Kidney (tissue), 14 donors: ENCODE results near the gene FAM107B. TPM values are rescaled to one million over a fixed set of nuclear protein-coding genes. Genes with fewer than 3 reads are reported as not detected.

ENCODE experiments used
- DNase-seq, 5 donors: peaks; one replicate each; pipeline ENCODE4 v3.0.0-alpha.2; 2013 to 2020
- FAIRE-seq: peaks from 2 replicates; lab custom pipeline; 2012; peaks lifted over from hg19 to GRCh38; lab: Jason Lieb, UNC
- H3K27ac ChIP-seq, 2 donors: one replicate each; pipeline ENCODE4 v1.7.0; 2013; ENCODE audit warnings: low read depth in 2 of 2, low read length in 2 of 2, inconsistent platforms in 1 of 2
- H3K27me3 ChIP-seq: one replicate; pipeline ENCODE4 v1.7.1; 2013; ENCODE audit warnings: low read length, inconsistent platforms; ENCODE audit not compliant: control insufficient read depth, insufficient read depth
- H3K36me3 ChIP-seq, 3 donors: one replicate each; pipeline versions ENCODE4 v1.7.0 to v1.7.1; 2013; ENCODE audit warnings: low read length in 3 of 3, control low read depth in 1 of 3, inconsistent platforms in 1 of 3; ENCODE audit not compliant: insufficient read depth in 3 of 3, control insufficient read depth in 2 of 3
- H3K4me1 ChIP-seq, 3 donors: one replicate each; pipeline versions ENCODE4 v1.7.0 to v1.7.1; 2013; ENCODE audit warnings: low read length in 3 of 3, inconsistent platforms in 1 of 3, low read depth in 1 of 3; ENCODE audit not compliant: control insufficient read depth in 2 of 3, insufficient read depth in 2 of 3
- H3K4me3 ChIP-seq, 3 donors: one replicate each; pipeline versions ENCODE4 v1.7.0 to v1.8.1; 2013; ENCODE audit warnings: low read length in 3 of 3, control low read depth in 1 of 3, inconsistent platforms in 1 of 3
- H3K9ac ChIP-seq, 3 donors: one replicate each; pipeline versions ENCODE4 v1.7.0 to v1.7.1; 2013; ENCODE audit warnings: low read length in 3 of 3, control low read depth in 1 of 3, inconsistent platforms in 1 of 3
- H3K9me3 ChIP-seq, 3 donors: one replicate each; pipeline versions ENCODE4 v1.7.0 to v1.7.1; 2013; ENCODE audit warnings: low read length in 3 of 3, control low read depth in 1 of 3, inconsistent platforms in 1 of 3; ENCODE audit not compliant: control insufficient read depth in 2 of 3, insufficient read depth in 1 of 3
- intact Hi-C: fragments of 100-400 bp; cut with DNase I; formaldehyde crosslinking; loops from one replicate; pipeline ENCODE4 v1.11.1; 2022
- polyA plus RNA-seq: library from polyadenylated mRNA; stranded (reverse); fragments of 350-450 nt; fragmentation: Illumina TruSeq; extraction: RNeasy Lipid Tissue Mini Kit (QIAGEN cat#74804); gene quantifications from one replicate; pipeline ENCODE4 v1.2.3, GENCODE V29; 2014; ENCODE audit warnings: low read depth, low replicate concordance; ENCODE audit not compliant: insufficient read depth
- total RNA-seq: library from RNA; stranded (reverse); fragmentation: NEBNext Ultra II Directional; extraction: Animal tissue kit (Norgen Biotek cat#: 25700); gene quantifications from one replicate; pipeline ENCODE4 v1.2.1, GENCODE V29; 2021
- TF ChIP-seq, protein P1 (sequence below): IDR thresholded peaks from 3 replicates; pipeline ENCODE4 v1.5.1; 2012; ENCODE audit warnings: mild to moderate bottlenecking, moderate library complexity, borderline replicate concordance; ENCODE audit not compliant: insufficient read depth; ENCODE audit errors: extremely low read depth
- donor health status: control.
- donor health status: control.
- donor health status: control.
- donor health status: control.
- donor health status: control.
- donor health status: DM: yes; HTN: yes; CAD: no.
- donor health status: Normal renal cell carcinoma (clear cell type).

Gene FAM107B
- total and polyA plus RNA-seq, 2 donors from 2014 or later = 105 to 122 TPM

DNA sequence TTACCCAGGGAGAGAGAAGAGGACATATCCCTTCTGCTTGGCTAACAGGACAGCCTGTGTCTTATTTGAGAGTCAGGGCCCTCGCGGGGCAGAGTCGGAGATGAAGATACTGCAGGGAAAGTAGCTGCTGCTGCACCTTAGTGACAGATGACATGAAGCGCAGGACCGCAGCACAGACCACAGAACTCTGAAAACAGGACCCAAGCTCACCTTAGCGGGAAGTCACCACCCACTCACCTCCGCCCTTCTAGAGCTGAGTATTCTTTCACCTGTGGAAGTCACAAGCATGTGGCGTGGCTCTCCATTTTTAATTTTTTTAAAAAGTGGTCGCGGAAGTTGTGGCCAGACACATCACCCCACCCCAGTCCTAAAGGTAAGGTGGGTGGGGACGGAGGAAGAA lies 191.4 kb downstream of the FAM107B start:
- Histone ChIP-seq H3K4me1 (peaks cover 1 to 20% (median 6%) of the 10 kb centered on the region in 3 donors), H3K4me3 (no peak overlapping the region), H3K9ac (no peak overlapping the region), H3K9me3 (no peaks in the 10 kb centered on the region), H3K27ac (no peak overlapping the region), H3K27me3 (no peaks in the 10 kb centered on the region), H3K36me3 (peaks cover 0 to 3% (median 0%) of the 10 kb centered on the region in 3 donors)
- no peak for FAIRE-seq
- no peak for DNase-seq
- intact Hi-C loops = no loop called here
- TF ChIP-seq, protein P1, sequence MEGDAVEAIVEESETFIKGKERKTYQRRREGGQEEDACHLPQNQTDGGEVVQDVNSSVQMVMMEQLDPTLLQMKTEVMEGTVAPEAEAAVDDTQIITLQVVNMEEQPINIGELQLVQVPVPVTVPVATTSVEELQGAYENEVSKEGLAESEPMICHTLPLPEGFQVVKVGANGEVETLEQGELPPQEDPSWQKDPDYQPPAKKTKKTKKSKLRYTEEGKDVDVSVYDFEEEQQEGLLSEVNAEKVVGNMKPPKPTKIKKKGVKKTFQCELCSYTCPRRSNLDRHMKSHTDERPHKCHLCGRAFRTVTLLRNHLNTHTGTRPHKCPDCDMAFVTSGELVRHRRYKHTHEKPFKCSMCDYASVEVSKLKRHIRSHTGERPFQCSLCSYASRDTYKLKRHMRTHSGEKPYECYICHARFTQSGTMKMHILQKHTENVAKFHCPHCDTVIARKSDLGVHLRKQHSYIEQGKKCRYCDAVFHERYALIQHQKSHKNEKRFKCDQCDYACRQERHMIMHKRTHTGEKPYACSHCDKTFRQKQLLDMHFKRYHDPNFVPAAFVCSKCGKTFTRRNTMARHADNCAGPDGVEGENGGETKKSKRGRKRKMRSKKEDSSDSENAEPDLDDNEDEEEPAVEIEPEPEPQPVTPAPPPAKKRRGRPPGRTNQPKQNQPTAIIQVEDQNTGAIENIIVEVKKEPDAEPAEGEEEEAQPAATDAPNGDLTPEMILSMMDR = no peak

DNA sequence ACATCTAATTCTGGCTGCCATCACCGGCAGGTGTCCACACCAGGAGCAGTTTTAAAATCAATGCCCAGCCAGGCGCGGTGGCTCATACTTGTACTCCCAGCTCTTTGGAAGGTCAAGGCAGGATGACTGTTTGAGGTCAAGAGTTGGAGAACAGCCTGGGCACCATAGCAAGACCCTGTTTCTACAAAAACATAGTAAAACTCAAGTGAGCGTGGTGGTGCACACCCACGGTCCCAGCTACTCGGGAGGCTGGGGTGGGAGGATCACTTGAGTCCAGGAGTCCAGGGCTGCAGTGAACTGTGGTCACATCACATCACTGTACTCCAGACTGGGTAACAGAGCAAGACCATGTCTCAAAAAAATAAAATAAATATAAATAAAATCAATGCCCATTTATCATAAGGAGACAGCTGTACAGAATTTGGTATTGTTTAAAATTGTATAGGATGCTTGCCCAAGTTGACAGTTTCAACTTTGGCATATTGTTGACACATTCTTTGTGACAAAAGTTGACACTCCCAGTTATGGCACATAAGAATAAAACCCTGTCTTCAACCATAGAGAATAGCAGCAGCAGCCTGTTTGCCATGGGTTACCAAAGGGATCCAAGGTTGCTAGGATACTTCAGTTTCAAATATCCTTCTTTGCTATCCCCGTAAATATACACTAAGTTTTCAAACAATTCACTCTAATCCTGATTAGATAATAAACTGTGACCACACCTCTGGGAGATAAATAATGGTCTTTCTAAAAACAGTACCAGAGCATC lies 193.0 kb downstream of the FAM107B start:
- no peak overlapping the region for H3K9ac ChIP-seq
- H3K27ac ChIP-seq = no peak overlapping the region
- FAIRE-seq (no peak), DNase-seq (no peak)
- no peaks in the 10 kb centered on the region for H3K27me3 ChIP-seq
- no peak overlapping the region for H3K4me3 ChIP-seq
- TF ChIP-seq, protein P1 = no peak
- no peaks in the 10 kb centered on the region for H3K9me3 ChIP-seq
- no peaks in the 10 kb centered on the region for H3K36me3 ChIP-seq
- peaks cover 0 to 25% (median 7%) of the 10 kb centered on the region in 3 donors for H3K4me1 ChIP-seq
- intact Hi-C loops = no loop called here

DNA sequence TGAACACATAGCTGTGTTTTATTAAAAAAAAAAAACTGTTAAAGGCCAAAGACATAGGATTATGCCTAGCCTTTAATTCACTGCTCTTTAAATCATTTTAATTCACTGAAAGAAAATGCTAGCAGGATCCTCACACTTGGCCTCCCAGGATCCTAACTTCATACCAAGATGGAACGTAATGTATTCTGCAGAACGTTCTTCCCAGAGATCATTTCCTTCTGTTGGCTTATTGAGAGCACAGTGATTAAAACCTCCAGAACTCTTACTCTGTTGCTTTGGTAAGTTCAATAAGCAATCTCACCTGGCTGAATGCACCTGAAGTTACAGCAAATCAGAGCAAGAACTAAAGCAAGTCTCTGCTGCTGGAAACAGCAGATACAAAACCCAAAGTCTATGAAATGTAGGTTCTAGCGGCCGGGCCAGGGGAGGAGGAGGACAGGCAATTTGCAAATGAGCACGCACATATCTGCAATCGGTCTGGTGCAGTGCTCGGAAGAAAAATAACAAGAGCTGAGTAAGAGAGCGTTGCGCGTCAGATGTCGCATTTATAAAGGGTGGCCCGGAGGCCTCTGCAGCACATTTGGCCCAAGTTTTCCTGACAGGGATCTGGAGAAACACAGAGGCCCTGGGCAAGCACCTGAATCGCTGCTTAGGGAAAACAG lies 193.9 kb downstream of the FAM107B start:
- peaks cover 0 to 19% (median 7%) of the 10 kb centered on the region in 3 donors for H3K4me1 ChIP-seq
- H3K27me3 ChIP-seq = no peaks in the 10 kb centered on the region
- H3K9me3 ChIP-seq = no peaks in the 10 kb centered on the region
- FAIRE-seq = no peak
- TF ChIP-seq, protein P1 = no peak
- intact Hi-C loops = no loop called here
- no peak for DNase-seq
- no peak overlapping the region for H3K27ac ChIP-seq
- H3K4me3 ChIP-seq = no peak overlapping the region
- no peak overlapping the region for H3K9ac ChIP-seq
- H3K36me3 ChIP-seq = no peaks in the 10 kb centered on the region
